ENCODE results near the gene ARHGAP23.

ARHGAP23 gene

DNA sequence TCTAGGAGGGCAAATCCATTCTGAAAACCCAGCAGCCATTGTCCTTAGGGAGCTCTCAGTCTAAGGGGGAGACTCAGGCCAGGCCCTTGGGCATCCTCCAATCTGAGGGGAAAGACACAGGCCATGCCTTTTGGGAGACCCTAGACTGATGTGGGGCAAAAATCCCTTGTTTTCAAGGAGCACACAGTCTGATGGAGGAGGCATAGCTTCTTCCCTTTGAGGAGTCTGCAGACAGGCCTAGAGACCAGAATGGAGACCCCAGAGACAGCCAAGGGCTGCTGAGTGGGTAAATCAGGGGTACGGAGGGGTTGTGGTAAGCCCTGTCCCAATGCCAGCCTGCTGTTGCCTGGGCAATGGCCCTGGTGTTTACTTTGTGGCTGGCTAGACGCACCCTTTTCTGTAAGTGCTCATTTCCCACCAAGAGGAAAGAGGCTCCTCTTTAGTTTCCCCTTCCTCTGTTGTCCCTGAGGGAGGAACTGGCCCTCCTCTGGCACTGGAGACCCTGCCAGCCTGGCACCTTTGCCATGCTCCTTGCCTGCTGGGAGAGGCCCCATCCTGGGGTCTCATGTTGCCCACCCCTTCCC, 19.3 kb downstream of the ARHGAP23 start:
- Histone ChIP-seq H3K36me3 (ENCODE audit: insufficient read depth, low read length) (peaks cover 2% of the 10 kb centered on the region; the same call in 1 of the 2 replicates), H3K4me1 (ENCODE audit: insufficient read depth, low read length, poor library complexity, severe bottlenecking) (peaks cover 24% of the 10 kb centered on the region), H4K20me1 (ENCODE audit: insufficient read depth, low read length, poor library complexity, severe bottlenecking) (peaks cover 65% of the 10 kb centered on the region), H3K4me2 (ENCODE audit: low read depth, low read length, poor library complexity, severe bottlenecking) (no peak overlapping the region), H3K79me2 (ENCODE audit: insufficient read depth, low read length) (peaks cover 87% of the 10 kb centered on the region), H3K27me3 (ENCODE audit: insufficient read depth, low read length, poor library complexity, severe bottlenecking) (no peaks in the 10 kb centered on the region), H3F3A (ENCODE audit: low read depth) (no peaks in the 10 kb centered on the region), H3K9ac (ENCODE audit: low read depth, low read length, poor library complexity, severe bottlenecking) (no peak overlapping the region), H3K4me3 (ENCODE audit: low read length, poor library complexity, severe bottlenecking) (no peak overlapping the region), H3K9me3 (ENCODE audit: insufficient read depth, low read depth, low read length) (no peaks in the 10 kb centered on the region), H3K9me2 (replicated peaks; ENCODE audit: low read depth, low read length) (no peaks in the 10 kb centered on the region), H2AFZ (ENCODE audit: low read length) (no peak overlapping the region)
- no peak for TF ChIP-seq EZH2phosphoT487 (IDR thresholded peaks at IDR 0.05; ENCODE audit: borderline replicate concordance)
- TF ChIP-seq, protein P1, sequence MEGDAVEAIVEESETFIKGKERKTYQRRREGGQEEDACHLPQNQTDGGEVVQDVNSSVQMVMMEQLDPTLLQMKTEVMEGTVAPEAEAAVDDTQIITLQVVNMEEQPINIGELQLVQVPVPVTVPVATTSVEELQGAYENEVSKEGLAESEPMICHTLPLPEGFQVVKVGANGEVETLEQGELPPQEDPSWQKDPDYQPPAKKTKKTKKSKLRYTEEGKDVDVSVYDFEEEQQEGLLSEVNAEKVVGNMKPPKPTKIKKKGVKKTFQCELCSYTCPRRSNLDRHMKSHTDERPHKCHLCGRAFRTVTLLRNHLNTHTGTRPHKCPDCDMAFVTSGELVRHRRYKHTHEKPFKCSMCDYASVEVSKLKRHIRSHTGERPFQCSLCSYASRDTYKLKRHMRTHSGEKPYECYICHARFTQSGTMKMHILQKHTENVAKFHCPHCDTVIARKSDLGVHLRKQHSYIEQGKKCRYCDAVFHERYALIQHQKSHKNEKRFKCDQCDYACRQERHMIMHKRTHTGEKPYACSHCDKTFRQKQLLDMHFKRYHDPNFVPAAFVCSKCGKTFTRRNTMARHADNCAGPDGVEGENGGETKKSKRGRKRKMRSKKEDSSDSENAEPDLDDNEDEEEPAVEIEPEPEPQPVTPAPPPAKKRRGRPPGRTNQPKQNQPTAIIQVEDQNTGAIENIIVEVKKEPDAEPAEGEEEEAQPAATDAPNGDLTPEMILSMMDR (conservative IDR thresholded peaks at IDR 0.05; ENCODE audit: low read length) = no peak

DNA sequence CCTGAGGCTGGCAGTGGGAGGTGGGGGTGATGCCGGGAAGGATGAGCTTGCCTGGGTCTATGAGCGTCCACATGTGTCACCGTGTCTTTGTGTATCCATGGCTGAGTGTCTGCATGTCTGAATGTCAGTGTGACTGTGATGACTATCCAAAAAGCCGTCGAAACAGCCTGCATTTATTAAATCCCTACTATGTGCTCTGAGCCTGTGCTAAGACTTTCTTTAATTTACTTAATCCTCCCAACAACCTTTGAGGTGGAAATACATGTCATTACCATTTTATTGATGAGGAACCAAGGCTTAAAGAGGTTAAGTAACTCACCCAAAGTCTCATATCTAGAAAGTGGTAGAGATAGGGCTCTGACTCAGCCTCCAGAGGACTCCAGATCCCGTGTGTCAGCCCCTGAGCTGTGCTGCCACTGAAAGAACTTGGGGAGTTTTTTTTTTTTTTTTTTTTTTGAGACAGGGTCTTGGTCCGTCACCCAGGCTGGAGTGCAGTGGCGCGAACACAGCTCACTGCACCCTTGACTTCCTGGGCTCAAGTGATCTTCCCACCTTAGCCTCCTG, 20.0 kb downstream of the ARHGAP23 start:
- H3K27me3 ChIP-seq (ENCODE audit: insufficient read depth, low read length, poor library complexity, severe bottlenecking) = no peaks in the 10 kb centered on the region
- no peak overlapping the region for H3K9ac ChIP-seq (ENCODE audit: low read depth, low read length, poor library complexity, severe bottlenecking)
- H4K20me1 ChIP-seq (ENCODE audit: insufficient read depth, low read length, poor library complexity, severe bottlenecking) = peaks cover 65% of the 10 kb centered on the region
- no peak overlapping the region for H2AFZ ChIP-seq (ENCODE audit: low read length)
- no peaks in the 10 kb centered on the region for H3F3A ChIP-seq (ENCODE audit: low read depth)
- H3K36me3 ChIP-seq (ENCODE audit: insufficient read depth, low read length) = peaks cover 2% of the 10 kb centered on the region; the same call in 1 of the 2 replicates
- no peaks in the 10 kb centered on the region for H3K9me2 ChIP-seq (replicated peaks; ENCODE audit: low read depth, low read length)
- no peaks in the 10 kb centered on the region for H3K9me3 ChIP-seq (ENCODE audit: insufficient read depth, low read depth, low read length)
- no peak for TF ChIP-seq EZH2phosphoT487 (IDR thresholded peaks at IDR 0.05; ENCODE audit: borderline replicate concordance)
- TF ChIP-seq, protein P1 (conservative IDR thresholded peaks at IDR 0.05; ENCODE audit: low read length) = no peak
- no peak overlapping the region for H3K4me3 ChIP-seq (ENCODE audit: low read length, poor library complexity, severe bottlenecking)
- peaks cover 24% of the 10 kb centered on the region for H3K4me1 ChIP-seq (ENCODE audit: insufficient read depth, low read length, poor library complexity, severe bottlenecking)
- no peak overlapping the region for H3K4me2 ChIP-seq (ENCODE audit: low read depth, low read length, poor library complexity, severe bottlenecking)
- peaks cover 87% of the 10 kb centered on the region for H3K79me2 ChIP-seq (ENCODE audit: insufficient read depth, low read length)

DNA sequence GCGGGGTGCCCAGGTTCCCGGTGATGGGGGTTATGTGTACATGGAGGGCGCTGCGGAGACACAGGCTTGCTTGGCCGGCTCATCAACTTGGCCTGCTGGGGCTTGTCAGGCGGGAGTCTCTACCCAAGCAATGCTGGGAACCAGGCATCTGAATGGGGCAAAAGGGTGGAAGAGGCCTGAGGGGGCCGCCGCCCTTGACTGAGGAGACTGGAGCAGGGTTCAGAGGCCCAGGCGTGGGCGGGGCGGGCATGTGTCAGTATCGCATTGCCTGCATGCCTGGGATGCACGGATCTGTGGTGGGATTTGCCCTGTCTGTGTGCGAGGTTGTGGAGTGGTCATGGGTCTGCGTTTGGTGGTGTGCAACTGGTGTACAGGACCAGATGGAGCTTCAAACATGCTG, 21.1 kb downstream of the ARHGAP23 start:
- H3K4me2 ChIP-seq (ENCODE audit: low read depth, low read length, poor library complexity, severe bottlenecking) = no peak overlapping the region
- H2AFZ ChIP-seq (ENCODE audit: low read length) = no peak overlapping the region
- no peaks in the 10 kb centered on the region for H3F3A ChIP-seq (ENCODE audit: low read depth)
- peaks cover 84% of the 10 kb centered on the region for H3K79me2 ChIP-seq (ENCODE audit: insufficient read depth, low read length)
- H3K4me3 ChIP-seq (ENCODE audit: low read length, poor library complexity, severe bottlenecking) = no peak overlapping the region
- peaks cover 2% of the 10 kb centered on the region; the same call in 1 of the 2 replicates for H3K36me3 ChIP-seq (ENCODE audit: insufficient read depth, low read length)
- H3K9me2 ChIP-seq (replicated peaks; ENCODE audit: low read depth, low read length) = no peaks in the 10 kb centered on the region
- no peaks in the 10 kb centered on the region for H3K27me3 ChIP-seq (ENCODE audit: insufficient read depth, low read length, poor library complexity, severe bottlenecking)
- no peaks in the 10 kb centered on the region for H3K9me3 ChIP-seq (ENCODE audit: insufficient read depth, low read depth, low read length)
- peaks cover 58% of the 10 kb centered on the region for H4K20me1 ChIP-seq (ENCODE audit: insufficient read depth, low read length, poor library complexity, severe bottlenecking)
- no peak overlapping the region for H3K9ac ChIP-seq (ENCODE audit: low read depth, low read length, poor library complexity, severe bottlenecking)
- TF ChIP-seq, protein P1 (conservative IDR thresholded peaks at IDR 0.05; ENCODE audit: low read length) = no peak
- no peak for TF ChIP-seq EZH2phosphoT487 (IDR thresholded peaks at IDR 0.05; ENCODE audit: borderline replicate concordance)
- peaks cover 21% of the 10 kb centered on the region for H3K4me1 ChIP-seq (ENCODE audit: insufficient read depth, low read length, poor library complexity, severe bottlenecking)
